GM12875 (cell line): Measurements from ENCODE around the gene RPL39L.

ENCODE experiments used
- H3K4me3 ChIP-seq: one replicate; pipeline ENCODE4 v1.5.1; 2011; ENCODE audit warnings: low read depth, low read length, control low read depth
- CTCF ChIP-seq: IDR thresholded peaks from 2 replicates; pipeline ENCODE4 v1.5.1; 2011; ENCODE audit warnings: low read depth, mild to moderate bottlenecking, control low read depth, inconsistent platforms, low read length, moderate library complexity, borderline replicate concordance; ENCODE audit not compliant: insufficient read depth

The RPL39L gene

GRCh38 chr3:187084126-187084525, 55.2 kb downstream of the RPL39L start:
- TF ChIP-seq CTCF, result no peak
- H3K4me3 ChIP-seq, result no peak overlapping the region

- TF ChIP-seq CTCF, result no peak
- H3K4me3 ChIP-seq, result no peak overlapping the region
Observed at GRCh38 chr3:187082758-187083375, 56.4 kb downstream of the RPL39L start.

- no peak overlapping the region for H3K4me3 ChIP-seq
- TF ChIP-seq CTCF, result no peak
Observed at GRCh38 chr3:187080799-187081450, 58.4 kb downstream of the RPL39L start.

- TF ChIP-seq CTCF, result no peak
- no peak overlapping the region for H3K4me3 ChIP-seq
Observed at GRCh38 chr3:187079090-187080022, 59.9 kb downstream of the RPL39L start.

DNA sequence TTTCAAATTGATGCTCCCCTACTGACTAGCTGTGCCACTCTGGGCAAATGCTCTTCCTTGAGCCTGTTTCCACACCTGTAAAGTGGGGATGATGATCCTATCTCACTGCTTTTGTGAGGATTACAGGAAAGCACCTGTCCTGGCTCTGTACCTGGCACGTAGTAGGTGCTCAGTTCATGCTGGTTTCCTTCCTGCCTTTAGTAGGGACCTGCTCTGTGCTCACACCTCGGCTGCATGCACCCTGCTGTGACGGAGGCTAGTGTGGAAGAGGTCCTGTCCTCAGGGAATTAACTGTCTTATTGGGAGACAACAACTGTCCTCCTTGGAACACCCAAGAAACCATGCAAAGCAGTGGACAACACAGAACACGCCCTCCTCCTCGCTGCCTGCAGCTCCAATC, 61.8 kb downstream of the RPL39L start:
- H3K4me3 ChIP-seq, result no peak overlapping the region
- no peak for TF ChIP-seq CTCF

- no peak for TF ChIP-seq CTCF
- H3K4me3 ChIP-seq, result no peak overlapping the region
Observed at GRCh38 chr3:187077085-187077484, 62.2 kb downstream of the RPL39L start.
